Progenitor cell of endocrine pancreas (in vitro differentiated cells): ENCODE results near the gene GLI1. TPM values are rescaled to one million over a fixed set of nuclear protein-coding genes. Genes with fewer than 3 reads are reported as not detected.

Experiments used
- DNase-seq: peaks from one replicate; pipeline ENCODE4 v3.0.0; 2021; ENCODE audit warnings: low spot score; ENCODE audit not compliant: unreplicated experiment
- H3K27ac Mint-ChIP-seq: 2 replicates; pipeline ENCODE4 v1.8.0; 2021; ENCODE audit warnings: mild to moderate bottlenecking, moderate library complexity, mixed read lengths
- H3K27me3 Mint-ChIP-seq: 2 replicates; pipeline ENCODE4 v1.8.0; 2021; ENCODE audit warnings: mixed read lengths
- H3K36me3 Mint-ChIP-seq: 2 replicates; pipeline ENCODE4 v1.8.0; 2022; ENCODE audit warnings: mixed read lengths; ENCODE audit not compliant: insufficient read depth
- H3K4me1 Mint-ChIP-seq: 2 replicates; pipeline ENCODE4 v1.8.0; 2021; ENCODE audit warnings: low read depth, mixed read lengths
- H3K4me3 Mint-ChIP-seq: 2 replicates; pipeline ENCODE4 v1.8.0; 2021; ENCODE audit warnings: low read depth, mild to moderate bottlenecking, moderate library complexity, mixed read lengths
- H3K9me3 Mint-ChIP-seq: 2 replicates; pipeline ENCODE4 v1.8.0; 2021; ENCODE audit warnings: low read depth, mixed read lengths
- total RNA-seq: library from RNA; stranded (reverse); gene quantifications from 2 replicates; pipeline ENCODE4 v1.2.1, GENCODE V29; 2021
- TF ChIP-seq, protein P1 (sequence below): fragments of 200-600 bp; sonication (generic); IDR thresholded peaks from one replicate; pipeline ENCODE4 v1.5.0; 2021; ENCODE audit warnings: antibody characterized with exemption, mild to moderate bottlenecking; ENCODE audit not compliant: unreplicated experiment

The GLI1 gene
- total RNA-seq, 1 donor from 2014 or later, result 0.91 TPM

DNA sequence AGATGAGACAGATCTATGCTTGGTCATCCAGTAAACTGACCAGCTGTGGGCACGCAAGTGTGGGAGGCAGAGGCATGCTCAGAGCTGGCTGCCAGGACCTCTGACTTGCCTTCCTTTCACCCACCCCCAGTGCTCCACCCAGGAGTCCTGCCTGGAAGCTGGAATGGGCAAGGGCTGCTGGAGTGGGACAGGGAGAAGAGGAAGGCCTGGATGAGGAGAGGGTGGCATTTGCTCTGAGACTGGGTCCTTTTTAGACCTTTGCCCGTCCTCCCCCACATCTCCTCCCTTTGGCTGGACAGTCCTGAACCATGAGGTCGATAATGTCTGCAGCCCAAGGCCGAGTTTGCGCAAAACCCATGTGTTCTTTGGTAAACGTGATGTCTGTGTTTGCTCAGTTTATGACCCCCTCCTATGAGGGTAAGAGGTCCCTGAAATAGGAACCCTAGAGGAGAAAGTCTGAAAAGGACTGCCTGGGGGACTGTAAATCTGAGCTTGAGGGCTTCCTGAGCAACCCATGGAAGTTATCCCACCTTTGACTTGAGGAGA lies 8.3 kb upstream of the GLI1 start:
- peaks cover 7% of the 10 kb centered on the region for H3K4me1 Mint-ChIP-seq
- H3K4me3 Mint-ChIP-seq, result no peak overlapping the region
- no peaks in the 10 kb centered on the region for H3K36me3 Mint-ChIP-seq
- DNase-seq, result no peak
- no peaks in the 10 kb centered on the region for H3K9me3 Mint-ChIP-seq
- no peak overlapping the region for H3K27ac Mint-ChIP-seq
- peaks cover 20% of the 10 kb centered on the region for H3K27me3 Mint-ChIP-seq
- TF ChIP-seq, protein P1, sequence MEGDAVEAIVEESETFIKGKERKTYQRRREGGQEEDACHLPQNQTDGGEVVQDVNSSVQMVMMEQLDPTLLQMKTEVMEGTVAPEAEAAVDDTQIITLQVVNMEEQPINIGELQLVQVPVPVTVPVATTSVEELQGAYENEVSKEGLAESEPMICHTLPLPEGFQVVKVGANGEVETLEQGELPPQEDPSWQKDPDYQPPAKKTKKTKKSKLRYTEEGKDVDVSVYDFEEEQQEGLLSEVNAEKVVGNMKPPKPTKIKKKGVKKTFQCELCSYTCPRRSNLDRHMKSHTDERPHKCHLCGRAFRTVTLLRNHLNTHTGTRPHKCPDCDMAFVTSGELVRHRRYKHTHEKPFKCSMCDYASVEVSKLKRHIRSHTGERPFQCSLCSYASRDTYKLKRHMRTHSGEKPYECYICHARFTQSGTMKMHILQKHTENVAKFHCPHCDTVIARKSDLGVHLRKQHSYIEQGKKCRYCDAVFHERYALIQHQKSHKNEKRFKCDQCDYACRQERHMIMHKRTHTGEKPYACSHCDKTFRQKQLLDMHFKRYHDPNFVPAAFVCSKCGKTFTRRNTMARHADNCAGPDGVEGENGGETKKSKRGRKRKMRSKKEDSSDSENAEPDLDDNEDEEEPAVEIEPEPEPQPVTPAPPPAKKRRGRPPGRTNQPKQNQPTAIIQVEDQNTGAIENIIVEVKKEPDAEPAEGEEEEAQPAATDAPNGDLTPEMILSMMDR, result no peak

DNA sequence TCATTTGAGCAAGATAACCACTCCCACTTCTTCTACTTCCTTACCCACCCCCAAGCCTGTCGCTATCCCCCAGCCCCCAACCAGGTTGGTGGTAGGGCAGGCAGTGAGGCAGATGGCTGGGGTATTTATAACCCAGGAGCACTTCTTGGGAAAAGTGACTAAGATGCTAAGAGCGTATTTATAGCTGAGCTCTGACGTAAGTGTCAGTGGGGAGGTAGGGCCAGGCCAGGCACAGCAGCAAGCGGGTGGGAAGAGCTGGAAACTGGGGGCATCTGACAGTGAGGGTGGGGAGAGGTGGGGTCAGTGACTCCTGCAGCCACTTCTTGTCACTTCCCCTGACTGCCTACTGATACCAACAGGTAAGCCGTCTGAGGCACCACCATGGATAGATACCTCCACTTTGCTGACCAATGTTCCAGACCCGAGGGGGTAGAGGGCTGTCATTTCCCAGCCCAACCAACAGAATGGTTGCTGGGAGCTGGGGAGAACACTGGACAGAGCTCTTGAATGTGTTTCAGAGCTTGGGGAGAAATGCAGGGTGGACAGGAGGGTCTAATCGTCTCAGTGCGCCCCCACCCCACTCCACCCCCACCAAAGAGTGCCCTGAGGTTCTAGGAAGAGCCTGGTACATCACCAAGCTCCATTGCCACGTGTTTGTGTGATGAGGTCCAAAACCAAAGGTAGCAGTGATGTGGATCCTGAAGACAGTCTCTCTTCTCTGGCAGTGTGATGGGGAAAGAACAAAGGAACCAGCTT lies 7.2 kb upstream of the GLI1 start:
- Mint-ChIP-seq H3K36me3 (no peaks in the 10 kb centered on the region), H3K27ac (peak overlapping the region; percentile 41), H3K9me3 (no peaks in the 10 kb centered on the region), H3K4me1 (peaks cover 7% of the 10 kb centered on the region), H3K27me3 (peaks cover 25% of the 10 kb centered on the region), H3K4me3 (no peak overlapping the region)
- no peak for DNase-seq
- TF ChIP-seq, protein P1, result no peak

DNA sequence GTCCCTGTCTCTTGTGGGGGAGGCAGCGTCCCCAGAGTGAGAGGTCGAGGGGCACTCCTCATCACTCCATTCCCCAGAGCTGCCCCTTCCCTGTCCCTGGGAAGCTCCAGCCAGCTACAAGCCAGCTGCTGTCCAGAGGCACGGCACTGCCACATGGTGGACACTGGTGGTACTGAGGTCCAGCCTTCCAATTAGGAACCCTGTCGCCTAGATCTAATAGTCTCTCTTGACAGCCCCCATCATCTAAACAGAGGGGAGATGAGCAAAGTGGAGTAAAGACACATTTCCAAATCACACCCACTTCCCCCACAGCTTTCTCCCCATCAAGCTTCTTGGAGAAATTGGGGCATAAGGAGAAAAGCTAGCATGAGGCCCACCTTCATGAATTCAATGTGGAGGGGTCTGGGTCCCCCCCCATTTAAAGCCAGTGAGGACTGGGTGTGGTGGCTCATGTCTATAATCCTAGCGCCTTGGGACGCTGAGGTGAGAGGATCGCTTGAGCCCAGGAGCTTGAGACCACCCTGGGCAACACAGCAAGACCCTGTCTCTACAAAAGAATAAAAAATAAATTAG lies 6.6 kb upstream of the GLI1 start:
- H3K27me3 Mint-ChIP-seq, result peaks cover 25% of the 10 kb centered on the region
- H3K9me3 Mint-ChIP-seq, result no peaks in the 10 kb centered on the region
- TF ChIP-seq, protein P1, result peak; percentile 78
- peak; percentile 70 for DNase-seq
- H3K27ac Mint-ChIP-seq, result peak overlapping the region; percentile 5
- H3K4me3 Mint-ChIP-seq, result no peak overlapping the region
- H3K4me1 Mint-ChIP-seq, result peaks cover 7% of the 10 kb centered on the region
- no peaks in the 10 kb centered on the region for H3K36me3 Mint-ChIP-seq

DNA sequence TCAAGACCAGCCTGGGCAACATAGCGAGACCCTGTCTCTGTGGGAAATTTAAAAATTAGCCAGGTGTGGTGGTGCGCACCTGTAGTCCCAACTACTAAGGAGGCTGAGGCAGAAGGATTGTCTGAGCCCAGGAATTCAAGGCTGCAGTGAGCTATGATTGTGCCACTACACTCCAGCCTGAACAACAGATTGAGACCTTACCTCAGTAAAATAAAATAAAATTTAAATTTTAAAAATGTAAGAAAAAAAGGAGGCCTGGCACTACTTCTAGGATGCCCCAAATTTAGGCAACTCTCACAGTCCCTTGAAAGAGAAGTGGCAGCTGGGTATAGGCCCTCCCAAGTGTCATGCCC lies 5.4 kb upstream of the GLI1 start:
- TF ChIP-seq, protein P1, result no peak
- H3K27ac Mint-ChIP-seq, result no peak overlapping the region
- peaks cover 12% of the 10 kb centered on the region for H3K4me1 Mint-ChIP-seq
- no peak for DNase-seq
- peaks cover 28% of the 10 kb centered on the region for H3K27me3 Mint-ChIP-seq
- no peak overlapping the region for H3K4me3 Mint-ChIP-seq
- no peaks in the 10 kb centered on the region for H3K9me3 Mint-ChIP-seq
- H3K36me3 Mint-ChIP-seq, result no peaks in the 10 kb centered on the region

DNA sequence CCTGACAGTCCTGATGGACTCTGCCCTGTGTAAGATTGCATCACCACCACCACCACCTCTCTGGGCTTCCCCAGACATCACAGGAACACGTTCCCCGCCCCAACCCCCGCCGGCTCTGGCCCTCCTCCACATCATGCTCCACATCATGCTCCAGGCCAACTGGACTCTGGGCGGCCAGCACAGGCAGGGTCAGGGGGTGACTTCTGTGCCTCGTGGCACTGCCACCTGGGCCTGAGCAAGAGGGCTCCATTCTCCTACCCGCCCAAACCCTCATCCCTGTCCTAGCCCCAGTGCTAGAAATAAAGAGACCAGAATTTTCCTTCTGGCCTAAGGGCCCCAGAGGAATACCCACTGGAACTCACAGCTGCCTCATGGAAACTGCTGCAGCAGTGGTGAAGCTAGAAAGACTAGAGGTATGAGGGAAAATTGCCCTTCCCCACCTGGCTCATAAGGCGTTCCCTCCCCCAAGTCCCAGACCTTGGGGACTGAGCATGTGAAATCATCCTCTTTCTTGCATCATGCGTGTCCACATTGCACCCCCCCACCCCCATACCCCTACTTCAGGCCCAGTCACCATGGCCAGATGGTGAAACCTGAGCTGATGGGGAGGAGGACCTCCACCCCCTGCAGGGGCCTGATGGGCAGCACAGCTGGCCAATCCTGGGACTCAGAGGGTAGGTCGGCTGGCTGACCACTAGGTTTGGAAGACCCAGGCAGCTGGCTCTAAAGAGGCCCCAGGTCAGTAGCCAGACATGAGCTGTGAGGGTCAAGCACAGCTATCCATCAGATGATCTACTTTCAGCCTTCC lies 4.8 kb upstream of the GLI1 start, which contains the start of gene INHBE:
Gene INHBE (plus strand): TSS at position 742 of the 808 bp plus-strand sequence. CDS start 230 bp downstream, outside the sequence.
- Mint-ChIP-seq H3K9me3 (no peaks in the 10 kb centered on the region), H3K27me3 (peaks cover 28% of the 10 kb centered on the region), H3K4me1 (peaks cover 13% of the 10 kb centered on the region), H3K36me3 (no peaks in the 10 kb centered on the region), H3K27ac (no peak within 1 kb of the TSS), H3K4me3 (no peak within 1 kb of the TSS)
- no peak for DNase-seq
- TF ChIP-seq, protein P1, result no peak
